Measurements from ENCODE around the gene AQP3. TPM values are rescaled to one million over a fixed set of nuclear protein-coding genes. Genes with fewer than 3 reads are reported as not detected.
"Not testable (repeated sequence)": the region's sequence is repeated elsewhere in the genome, so short reads cannot be mapped to it uniquely, and the experiment has no call there.

The AQP3 gene
- total RNA-seq, 2 experiments from 2014 or later, result 16.0 to 30.6 TPM

- H3K9me2 ChIP-seq (ENCODE audit: insufficient read depth, low read length), result no peaks in the 10 kb centered on the region
- H3K4me3 ChIP-seq (ENCODE audit: low read depth, low read length, poor library complexity, severe bottlenecking), result no peak overlapping the region
- BruUV-seq (replicated peaks), result no TSS peak
- no peaks in the 10 kb centered on the region for H3K79me2 ChIP-seq (ENCODE audit: insufficient read depth, low read depth, low read length)
- TF ChIP-seq EZH2phosphoT487 (IDR thresholded peaks at IDR 0.05; ENCODE audit: borderline replicate concordance, low read depth, low read length) (no peak), CTCF (conservative IDR thresholded peaks at IDR 0.05; ENCODE audit: low read length) (no peak)
- ChIA-PET POLR2A (interaction anchor here (0.8 to 1.0 kb wide), 2 partner anchors 28 to 69 kb away, joined by 3 to 4 read pairs; partner anchors contain the start of gene NOL6), CTCF (ENCODE audit: unreplicated experiment) (interaction anchor here (1.0 to 1.4 kb wide), 2 partner anchors 55 to 63 kb away, joined by 3 to 9 read pairs; no protein-coding TSS in a partner anchor)
- no peak overlapping the region for H2AFZ ChIP-seq (ENCODE audit: low read length)
- no peaks in the 10 kb centered on the region for H3K9me3 ChIP-seq (ENCODE audit: low read length)
- H4K20me1 ChIP-seq (ENCODE audit: insufficient read depth, low read length), result no peaks in the 10 kb centered on the region
- DNase-seq (ENCODE audit: low spot score), result no peak
- no peaks in the 10 kb centered on the region for H3K4me1 ChIP-seq (ENCODE audit: insufficient read depth, low read length, poor library complexity, severe bottlenecking)
- intact Hi-C loops (cut with micrococcal nuclease; ENCODE audit: unreplicated experiment), result loop anchor here (1.0 to 5.0 kb wide), 3 partner anchors 49 to 113 kb away; no protein-coding TSS in a partner anchor
- H3K27ac ChIP-seq (ENCODE audit: low read depth, low read length, poor library complexity, severe bottlenecking), result no peak overlapping the region
- H3K4me2 ChIP-seq (ENCODE audit: low read length), result no peak overlapping the region
- H3K36me3 ChIP-seq (ENCODE audit: insufficient read depth, low read length), result no peaks in the 10 kb centered on the region
Measured at GRCh38 chr9:33403941-33404787, 43.2 kb downstream of the AQP3 start.

GRCh38 chr9:33402371-33402770 is 45.0 kb downstream of the AQP3 start, which contains the start of gene AQP7:
AQP7 (minus strand) TSS chr9:33402568; CDS start chr9:33401262, 1,306 bp downstream.
- CTCF ChIA-PET (ENCODE audit: unreplicated experiment), result interaction anchor here (0.9 to 1.4 kb wide), 2 partner anchors 65 to 71 kb away, joined by 9 to 10 read pairs; partner anchors contain the start of gene NOL6
- intact Hi-C loops (cut with micrococcal nuclease; ENCODE audit: unreplicated experiment), result loop anchor here (5.0 kb wide), 1 partner anchor 115 kb away; no protein-coding TSS in a partner anchor
- H3K9me2 ChIP-seq (ENCODE audit: insufficient read depth, low read length); H3K4me1 ChIP-seq (ENCODE audit: insufficient read depth, low read length, poor library complexity, severe bottlenecking); POLR2A ChIA-PET; H3K79me2 ChIP-seq (ENCODE audit: insufficient read depth, low read depth, low read length); H3K9me3 ChIP-seq (ENCODE audit: low read length); H3K27ac ChIP-seq (ENCODE audit: low read depth, low read length, poor library complexity, severe bottlenecking); H3K4me2 ChIP-seq (ENCODE audit: low read length); H3K4me3 ChIP-seq (ENCODE audit: low read depth, low read length, poor library complexity, severe bottlenecking); BruUV-seq (replicated peaks); DNase-seq (ENCODE audit: low spot score); H3K36me3 ChIP-seq (ENCODE audit: insufficient read depth, low read length); H4K20me1 ChIP-seq (ENCODE audit: insufficient read depth, low read length): not testable (repeated sequence)
- H2AFZ ChIP-seq (ENCODE audit: low read length), result peak within 1 kb of the TSS; percentile 66; the same call in 1 of the 2 replicates

GRCh38 chr9:33401809-33402208 is 45.6 kb downstream of the AQP3 start:
- H3K9me3 ChIP-seq (ENCODE audit: low read length); POLR2A ChIA-PET; H3K4me2 ChIP-seq (ENCODE audit: low read length); H4K20me1 ChIP-seq (ENCODE audit: insufficient read depth, low read length); H3K36me3 ChIP-seq (ENCODE audit: insufficient read depth, low read length); BruUV-seq (replicated peaks); H3K9me2 ChIP-seq (ENCODE audit: insufficient read depth, low read length); CTCF ChIA-PET (ENCODE audit: unreplicated experiment); H2AFZ ChIP-seq (ENCODE audit: low read length); DNase-seq (ENCODE audit: low spot score); H3K4me3 ChIP-seq (ENCODE audit: low read depth, low read length, poor library complexity, severe bottlenecking); H3K79me2 ChIP-seq (ENCODE audit: insufficient read depth, low read depth, low read length); H3K4me1 ChIP-seq (ENCODE audit: insufficient read depth, low read length, poor library complexity, severe bottlenecking); H3K27ac ChIP-seq (ENCODE audit: low read depth, low read length, poor library complexity, severe bottlenecking): not testable (repeated sequence)
- intact Hi-C loops (cut with micrococcal nuclease; ENCODE audit: unreplicated experiment), result loop anchor here (5.0 kb wide), 1 partner anchor 115 kb away; no protein-coding TSS in a partner anchor

- H3K4me3 ChIP-seq (ENCODE audit: low read depth, low read length, poor library complexity, severe bottlenecking); H3K27ac ChIP-seq (ENCODE audit: low read depth, low read length, poor library complexity, severe bottlenecking); H2AFZ ChIP-seq (ENCODE audit: low read length); H3K9me2 ChIP-seq (ENCODE audit: insufficient read depth, low read length); H4K20me1 ChIP-seq (ENCODE audit: insufficient read depth, low read length); H3K9me3 ChIP-seq (ENCODE audit: low read length); H3K4me2 ChIP-seq (ENCODE audit: low read length); BruUV-seq (replicated peaks); H3K79me2 ChIP-seq (ENCODE audit: insufficient read depth, low read depth, low read length); CTCF ChIA-PET (ENCODE audit: unreplicated experiment); intact Hi-C loops (cut with micrococcal nuclease; ENCODE audit: unreplicated experiment); DNase-seq (ENCODE audit: low spot score); H3K4me1 ChIP-seq (ENCODE audit: insufficient read depth, low read length, poor library complexity, severe bottlenecking); H3K36me3 ChIP-seq (ENCODE audit: insufficient read depth, low read length): not testable (repeated sequence)
- POLR2A ChIA-PET, result interaction anchor here (0.7 kb wide), 1 partner anchor 48 kb away, joined by 5 read pairs; no protein-coding TSS in a partner anchor
Measured at GRCh38 chr9:33399047-33399446, 48.3 kb downstream of the AQP3 start.

GRCh38 chr9:33397801-33398200 is 49.6 kb downstream of the AQP3 start:
- H4K20me1 ChIP-seq (ENCODE audit: insufficient read depth, low read length); H3K9me2 ChIP-seq (ENCODE audit: insufficient read depth, low read length); H3K79me2 ChIP-seq (ENCODE audit: insufficient read depth, low read depth, low read length); H3K36me3 ChIP-seq (ENCODE audit: insufficient read depth, low read length); H3K4me2 ChIP-seq (ENCODE audit: low read length); CTCF ChIA-PET (ENCODE audit: unreplicated experiment); H2AFZ ChIP-seq (ENCODE audit: low read length); BruUV-seq (replicated peaks); POLR2A ChIA-PET; H3K27ac ChIP-seq (ENCODE audit: low read depth, low read length, poor library complexity, severe bottlenecking); H3K9me3 ChIP-seq (ENCODE audit: low read length); H3K4me1 ChIP-seq (ENCODE audit: insufficient read depth, low read length, poor library complexity, severe bottlenecking); H3K4me3 ChIP-seq (ENCODE audit: low read depth, low read length, poor library complexity, severe bottlenecking); DNase-seq (ENCODE audit: low spot score); intact Hi-C loops (cut with micrococcal nuclease; ENCODE audit: unreplicated experiment): not testable (repeated sequence)

Measured in OCI-LY7 (cell line).